ENCODE data around the gene RPP25. TPM values are rescaled to one million over a fixed set of nuclear protein-coding genes. Genes with fewer than 3 reads are reported as not detected.
A peak's percentile ranks its signal among the peaks of the same experiment; 100 is the strongest.

The RPP25 gene
- 1 to 10 TPM; 1.5 to 3.6 TPM for total RNA-seq

- no peak within 1 kb of the TSS for H3K27ac Mint-ChIP-seq
- H3K36me3 Mint-ChIP-seq: no peaks in the 10 kb centered on the region
- peaks cover 6 to 7% of the 10 kb centered on the region in 2 donors for H3K4me1 Mint-ChIP-seq (ENCODE audit: low read depth in 2 of 2)
Observed at GRCh38 chr15:74956648-74957475, at the start of gene RPP25. Gene RPP25 (minus strand): TSS chr15:74956772. CDS start chr15:74956583, 189 bp downstream.

GRCh38 chr15:75002398-75002797 lies 45.8 kb upstream of the RPP25 start:
- Mint-ChIP-seq H3K36me3 (no peaks in the 10 kb centered on the region), H3K9me3 (no peaks in the 10 kb centered on the region), H3K4me1 (ENCODE audit: low read depth in 2 of 2) (no peaks in the 10 kb centered on the region), H3K27ac (no peak overlapping the region), H3K27me3 (peaks cover 4 to 14% of the 10 kb centered on the region in 2 donors), H3K4me3 (no peak overlapping the region)
- ATAC-seq: no peak
- no peak for DNase-seq (ENCODE audit: low spot score)

More at GRCh38 chr15:74956648-74957475, at the start of gene RPP25:
- peaks cover 32 to 41% of the 10 kb centered on the region in 2 donors for H3K27me3 Mint-ChIP-seq
- DNase-seq (ENCODE audit: low spot score) (peak; percentile 75), ATAC-seq (peak; percentile 96)
- H3K9me3 Mint-ChIP-seq: no peaks in the 10 kb centered on the region
- H3K4me3 Mint-ChIP-seq: peak within 1 kb of the TSS; percentile 57

GRCh38 chr15:75001310-75001709 lies 44.7 kb upstream of the RPP25 start:
- Mint-ChIP-seq H3K4me1 (ENCODE audit: low read depth in 2 of 2) (peaks cover 0 to 3% of the 10 kb centered on the region in 2 donors), H3K4me3 (no peak overlapping the region), H3K27me3 (peaks cover 13 to 19% of the 10 kb centered on the region in 2 donors), H3K9me3 (no peaks in the 10 kb centered on the region), H3K36me3 (no peaks in the 10 kb centered on the region), H3K27ac (no peak overlapping the region)
- ATAC-seq (no peak), DNase-seq (ENCODE audit: low spot score) (no peak)

- H3K27me3 Mint-ChIP-seq: peaks cover 28% of the 10 kb centered on the region in 2 donors
- no peak for DNase-seq (ENCODE audit: low spot score)
- no peaks in the 10 kb centered on the region for H3K36me3 Mint-ChIP-seq
- H3K4me1 Mint-ChIP-seq (ENCODE audit: low read depth in 2 of 2): peaks cover 10 to 13% of the 10 kb centered on the region in 2 donors
- no peak overlapping the region for H3K27ac Mint-ChIP-seq
- ATAC-seq: no peak
- peaks cover 5% of the 10 kb centered on the region for H3K9me3 Mint-ChIP-seq
- no peak overlapping the region for H3K4me3 Mint-ChIP-seq
Observed at GRCh38 chr15:74997543-74997942, 41.0 kb upstream of the RPP25 start.

- peaks cover 5% of the 10 kb centered on the region for H3K9me3 Mint-ChIP-seq
- ATAC-seq: no peak
- H3K4me1 Mint-ChIP-seq (ENCODE audit: low read depth in 2 of 2): peaks cover 10 to 13% of the 10 kb centered on the region in 2 donors
- no peaks in the 10 kb centered on the region for H3K36me3 Mint-ChIP-seq
- H3K4me3 Mint-ChIP-seq: no peak overlapping the region
- no peak overlapping the region for H3K27ac Mint-ChIP-seq
- H3K27me3 Mint-ChIP-seq: peaks cover 28% of the 10 kb centered on the region in 2 donors
- no peak for DNase-seq (ENCODE audit: low spot score)
Observed at GRCh38 chr15:74997141-74997540, 40.6 kb upstream of the RPP25 start.

GRCh38 chr15:74995779-74996765 lies 39.5 kb upstream of the RPP25 start:
- Mint-ChIP-seq H3K27ac (no peak overlapping the region), H3K9me3 (peaks cover 5% of the 10 kb centered on the region)

GRCh38 chr15:74995182-74995778 lies 38.7 kb upstream of the RPP25 start, which contains the start of gene SCAMP5:
Gene SCAMP5 (plus strand): TSS chr15:74995563. CDS start chr15:75011840, 16,277 bp downstream.
- peaks cover 10 to 13% of the 10 kb centered on the region in 2 donors for H3K4me1 Mint-ChIP-seq (ENCODE audit: low read depth in 2 of 2)
- peaks cover 5% of the 10 kb centered on the region for H3K9me3 Mint-ChIP-seq
- ATAC-seq: peak; percentile 95 to 97
- DNase-seq (ENCODE audit: low spot score): peak; percentile 96
- peak within 1 kb of the TSS; percentile 70 for H3K4me3 Mint-ChIP-seq
- no peaks in the 10 kb centered on the region for H3K36me3 Mint-ChIP-seq
- no peak within 1 kb of the TSS for H3K27ac Mint-ChIP-seq
- H3K27me3 Mint-ChIP-seq: peaks cover 28 to 32% of the 10 kb centered on the region in 2 donors

More at GRCh38 chr15:74995779-74996765, 39.5 kb upstream of the RPP25 start:
- ATAC-seq (no peak), DNase-seq (ENCODE audit: low spot score) (no peak)
- H3K4me1 Mint-ChIP-seq (ENCODE audit: low read depth in 2 of 2): peaks cover 10 to 13% of the 10 kb centered on the region in 2 donors
- H3K36me3 Mint-ChIP-seq: no peaks in the 10 kb centered on the region
- peaks cover 28 to 32% of the 10 kb centered on the region in 2 donors for H3K27me3 Mint-ChIP-seq
- H3K4me3 Mint-ChIP-seq: peak overlapping the region; percentile 70

- Mint-ChIP-seq H3K27me3 (peaks cover 29 to 32% of the 10 kb centered on the region in 2 donors), H3K9me3 (peaks cover 5% of the 10 kb centered on the region), H3K4me1 (ENCODE audit: low read depth in 2 of 2) (peaks cover 10 to 13% of the 10 kb centered on the region in 2 donors), H3K4me3 (peak overlapping the region; percentile 70), H3K27ac (no peak overlapping the region), H3K36me3 (no peaks in the 10 kb centered on the region)
- ATAC-seq (no peak), DNase-seq (ENCODE audit: low spot score) (no peak)
Observed at GRCh38 chr15:74994685-74995084, 38.1 kb upstream of the RPP25 start.

- Mint-ChIP-seq H3K9me3 (peaks cover 5% of the 10 kb centered on the region), H3K36me3 (no peaks in the 10 kb centered on the region), H3K27ac (no peak overlapping the region), H3K27me3 (peaks cover 33 to 34% of the 10 kb centered on the region in 2 donors), H3K4me1 (ENCODE audit: low read depth in 2 of 2) (peaks cover 10 to 13% of the 10 kb centered on the region in 2 donors), H3K4me3 (no peak overlapping the region)
- no peak for DNase-seq (ENCODE audit: low spot score)
- no peak for ATAC-seq
Observed at GRCh38 chr15:74994236-74994635, 37.7 kb upstream of the RPP25 start.

- no peaks in the 10 kb centered on the region for H3K36me3 Mint-ChIP-seq
- peaks cover 10 to 13% of the 10 kb centered on the region in 2 donors for H3K4me1 Mint-ChIP-seq (ENCODE audit: low read depth in 2 of 2)
- no peak overlapping the region for H3K4me3 Mint-ChIP-seq
- H3K27ac Mint-ChIP-seq: no peak overlapping the region
- H3K9me3 Mint-ChIP-seq: peaks cover 5% of the 10 kb centered on the region
- ATAC-seq: no peak
- DNase-seq (ENCODE audit: low spot score): no peak
- H3K27me3 Mint-ChIP-seq: peaks cover 27 to 33% of the 10 kb centered on the region in 2 donors
Observed at GRCh38 chr15:74992619-74993018, 36.0 kb upstream of the RPP25 start.

- Mint-ChIP-seq H3K4me3 (no peak overlapping the region), H3K36me3 (no peaks in the 10 kb centered on the region), H3K27ac (no peak overlapping the region), H3K4me1 (ENCODE audit: low read depth in 2 of 2) (peaks cover under 1% of the 10 kb centered on the region in 2 donors), H3K27me3 (peaks cover 23 to 30% of the 10 kb centered on the region in 2 donors), H3K9me3 (no peaks in the 10 kb centered on the region)
- ATAC-seq (no peak), DNase-seq (ENCODE audit: low spot score) (no peak)
Observed at GRCh38 chr15:74989527-74989926, 33.0 kb upstream of the RPP25 start.

- Mint-ChIP-seq H3K27ac (no peak overlapping the region), H3K9me3 (no peaks in the 10 kb centered on the region), H3K27me3 (peaks cover 28 to 41% of the 10 kb centered on the region in 2 donors), H3K4me1 (ENCODE audit: low read depth in 2 of 2) (peaks cover 5 to 9% of the 10 kb centered on the region in 2 donors), H3K36me3 (no peaks in the 10 kb centered on the region), H3K4me3 (no peak overlapping the region)
- DNase-seq (ENCODE audit: low spot score) (no peak), ATAC-seq (no peak)
Observed at GRCh38 chr15:74988007-74988800, 31.6 kb upstream of the RPP25 start.

All from natural killer cell treated with Interleukin-12 subunit alpha and Interleukin-12 subunit beta and Interleukin-15 and Interleukin-18, amount 100 ng/mL, for 72 hours (primary cell).